Type B pancreatic cell (in vitro differentiated cells): ENCODE data around the gene TM7SF3. TPM values are rescaled to one million over a fixed set of nuclear protein-coding genes. Genes with fewer than 3 reads are reported as not detected.

Experiments used
- DNase-seq: peaks from one replicate; pipeline ENCODE4 v3.0.0; 2021; ENCODE audit warnings: mixed read lengths; ENCODE audit not compliant: unreplicated experiment; ENCODE audit errors: extremely low spot score
- H3K27ac Mint-ChIP-seq: 2 replicates; pipeline ENCODE4 v1.8.0; 2021; ENCODE audit warnings: mild to moderate bottlenecking, mixed read lengths
- H3K27me3 Mint-ChIP-seq: 2 replicates; pipeline ENCODE4 v1.8.0; 2021; ENCODE audit warnings: mixed read lengths
- H3K36me3 Mint-ChIP-seq: 2 replicates; pipeline ENCODE4 v1.8.0; 2021; ENCODE audit warnings: mixed read lengths
- H3K4me1 Mint-ChIP-seq: one replicate; pipeline ENCODE4 v1.8.0; 2021; ENCODE audit warnings: mixed read lengths; ENCODE audit not compliant: unreplicated experiment
- H3K4me3 Mint-ChIP-seq: 2 replicates; pipeline ENCODE4 v1.8.0; 2021; ENCODE audit warnings: mild to moderate bottlenecking, mixed read lengths
- H3K9me3 Mint-ChIP-seq: 2 replicates; pipeline ENCODE4 v1.8.0; 2021; ENCODE audit warnings: mixed read lengths
- total RNA-seq: library from RNA; stranded (reverse); gene quantifications from 2 replicates; pipeline ENCODE4 v1.2.1, GENCODE V29; 2021; ENCODE audit warnings: low replicate concordance
- TF ChIP-seq, protein P1 (sequence below): fragments of 200-600 bp; sonication (generic); conservative IDR thresholded peaks from 2 replicates; pipeline ENCODE4 v1.5.0; 2021; ENCODE audit warnings: antibody characterized with exemption, mild to moderate bottlenecking

TM7SF3 gene
- total RNA-seq, 1 donor from 2014 or later: 49.6 TPM

DNA sequence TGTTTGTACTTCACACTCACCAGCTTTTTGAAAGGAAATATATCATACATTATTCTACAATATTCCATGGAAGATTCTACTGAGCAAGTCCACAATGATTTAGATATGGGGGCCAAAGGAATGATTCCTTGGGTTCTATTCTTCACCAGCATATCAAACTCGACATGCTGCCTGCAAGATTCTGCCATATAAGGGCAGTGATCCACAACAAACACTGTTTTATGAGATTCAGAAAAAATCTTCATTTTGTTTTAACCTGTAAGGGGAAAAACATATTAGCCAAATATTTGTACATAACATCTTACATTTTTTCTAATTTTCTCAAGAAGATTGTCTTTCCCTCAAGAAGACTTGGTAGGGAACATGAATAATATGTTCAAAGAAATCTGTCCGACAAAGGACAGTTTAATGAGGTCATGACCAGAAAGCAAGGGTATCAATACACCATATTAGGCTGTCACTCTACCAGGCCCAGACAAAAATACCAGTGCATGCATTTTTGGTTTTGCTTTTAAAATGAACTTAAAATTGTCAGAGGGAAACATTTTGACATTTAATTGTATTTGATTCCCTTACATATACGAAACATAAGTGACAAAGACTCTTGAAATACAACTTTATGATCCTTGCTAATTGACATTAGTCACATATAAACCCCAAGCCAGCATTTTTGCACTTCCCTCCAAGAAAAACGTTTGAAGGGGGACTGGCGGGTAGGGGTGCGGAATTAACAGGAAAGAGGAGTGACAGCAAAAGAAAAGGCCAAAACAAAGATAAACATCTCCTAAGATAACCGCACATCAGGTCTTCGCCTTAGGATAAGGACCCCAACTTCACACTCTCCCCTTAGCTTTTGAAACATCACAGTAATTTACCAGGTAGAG lies 77.4 kb downstream of the TM7SF3 start:
- H3K27ac Mint-ChIP-seq: peak overlapping the region; percentile 99
- H3K4me3 Mint-ChIP-seq: peak overlapping the region; percentile 98
- no peaks in the 10 kb centered on the region for H3K27me3 Mint-ChIP-seq
- no peak for DNase-seq
- TF ChIP-seq, protein P1, sequence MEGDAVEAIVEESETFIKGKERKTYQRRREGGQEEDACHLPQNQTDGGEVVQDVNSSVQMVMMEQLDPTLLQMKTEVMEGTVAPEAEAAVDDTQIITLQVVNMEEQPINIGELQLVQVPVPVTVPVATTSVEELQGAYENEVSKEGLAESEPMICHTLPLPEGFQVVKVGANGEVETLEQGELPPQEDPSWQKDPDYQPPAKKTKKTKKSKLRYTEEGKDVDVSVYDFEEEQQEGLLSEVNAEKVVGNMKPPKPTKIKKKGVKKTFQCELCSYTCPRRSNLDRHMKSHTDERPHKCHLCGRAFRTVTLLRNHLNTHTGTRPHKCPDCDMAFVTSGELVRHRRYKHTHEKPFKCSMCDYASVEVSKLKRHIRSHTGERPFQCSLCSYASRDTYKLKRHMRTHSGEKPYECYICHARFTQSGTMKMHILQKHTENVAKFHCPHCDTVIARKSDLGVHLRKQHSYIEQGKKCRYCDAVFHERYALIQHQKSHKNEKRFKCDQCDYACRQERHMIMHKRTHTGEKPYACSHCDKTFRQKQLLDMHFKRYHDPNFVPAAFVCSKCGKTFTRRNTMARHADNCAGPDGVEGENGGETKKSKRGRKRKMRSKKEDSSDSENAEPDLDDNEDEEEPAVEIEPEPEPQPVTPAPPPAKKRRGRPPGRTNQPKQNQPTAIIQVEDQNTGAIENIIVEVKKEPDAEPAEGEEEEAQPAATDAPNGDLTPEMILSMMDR: no peak
- H3K9me3 Mint-ChIP-seq: no peaks in the 10 kb centered on the region
- H3K36me3 Mint-ChIP-seq: peaks cover 30% of the 10 kb centered on the region
- peaks cover 8% of the 10 kb centered on the region for H3K4me1 Mint-ChIP-seq

DNA sequence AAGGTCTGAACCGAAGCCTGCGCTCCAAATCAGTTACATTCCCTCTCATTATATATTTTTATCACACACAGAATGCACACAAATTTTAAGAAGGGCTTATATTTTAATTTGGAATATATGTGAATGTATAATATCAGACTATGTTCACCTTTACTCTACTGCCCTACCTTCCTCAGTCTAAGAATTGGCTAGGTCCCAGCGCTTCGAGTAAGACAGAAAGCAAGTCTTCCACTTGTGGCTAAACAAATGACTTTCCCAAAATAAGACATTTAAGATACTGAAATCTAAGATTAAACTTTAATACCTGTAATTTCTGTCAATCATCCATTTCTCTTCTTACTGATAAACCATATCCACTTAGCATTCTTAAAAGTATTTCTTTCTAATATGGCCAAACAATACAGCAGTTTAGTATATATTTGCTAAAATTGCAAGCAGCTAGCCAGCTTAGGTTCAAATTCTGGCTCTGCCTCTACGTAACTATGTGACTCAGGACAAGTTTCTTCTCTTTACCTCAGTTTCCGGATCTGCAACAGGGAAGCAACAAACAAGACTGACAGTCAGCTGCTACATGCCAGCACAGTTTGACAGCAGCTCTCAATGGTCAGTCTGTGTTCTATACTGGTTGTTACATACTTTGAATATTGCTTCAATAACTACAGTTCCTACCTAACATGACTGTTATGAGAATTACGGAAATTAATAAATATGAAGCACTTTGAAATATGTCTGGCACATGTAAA lies 78.4 kb downstream of the TM7SF3 start:
- Mint-ChIP-seq H3K4me3 (peak overlapping the region; percentile 98), H3K27ac (no peak overlapping the region), H3K36me3 (peaks cover 27% of the 10 kb centered on the region), H3K27me3 (no peaks in the 10 kb centered on the region), H3K4me1 (peaks cover 3% of the 10 kb centered on the region), H3K9me3 (no peaks in the 10 kb centered on the region)
- TF ChIP-seq, protein P1: no peak
- no peak for DNase-seq

DNA sequence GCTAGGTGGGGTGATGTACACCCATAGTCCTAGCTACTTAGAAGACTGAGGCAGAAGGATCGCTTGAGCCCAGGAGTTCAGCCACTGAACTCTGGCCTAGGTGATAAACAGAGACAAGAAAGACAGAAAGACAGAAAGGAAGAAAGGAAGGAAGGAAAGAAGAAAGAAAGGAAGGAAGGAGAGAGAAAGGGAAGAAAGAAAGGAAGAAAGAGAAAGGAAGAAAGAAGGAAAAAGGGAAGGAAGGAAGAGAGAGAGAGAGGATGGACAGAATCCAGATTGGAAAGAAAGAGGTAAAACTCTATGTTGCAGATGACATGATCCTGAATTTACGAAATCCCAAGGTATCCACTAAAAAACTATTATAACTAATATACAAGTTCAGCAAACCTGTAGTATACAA lies 84.6 kb downstream of the TM7SF3 start:
- Mint-ChIP-seq H3K4me3 (no peak overlapping the region), H3K9me3 (no peaks in the 10 kb centered on the region), H3K27me3 (no peaks in the 10 kb centered on the region), H3K4me1 (no peaks in the 10 kb centered on the region), H3K27ac (no peak overlapping the region), H3K36me3 (peaks cover 43% of the 10 kb centered on the region)
- TF ChIP-seq, protein P1: no peak
- DNase-seq: no peak

DNA sequence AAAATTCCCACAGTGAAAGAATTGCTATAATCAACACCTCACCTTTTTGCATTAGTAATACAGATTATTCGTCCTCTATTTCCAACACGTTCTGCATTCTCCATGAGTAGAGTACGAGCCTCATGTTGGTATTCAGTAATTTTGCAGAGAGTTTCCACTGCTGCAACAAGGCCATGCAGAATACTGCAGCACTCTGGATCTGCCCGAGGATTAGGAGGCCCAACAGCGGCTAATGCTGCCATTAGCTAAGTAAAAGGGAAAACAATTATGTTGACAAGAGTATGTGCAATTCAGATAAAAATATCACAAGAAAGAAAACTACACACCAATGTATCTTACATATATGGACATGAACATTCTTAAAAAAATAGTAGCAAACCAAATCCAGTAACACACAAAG lies 85.5 kb downstream of the TM7SF3 start:
- H3K36me3 Mint-ChIP-seq: peaks cover 39% of the 10 kb centered on the region
- no peak overlapping the region for H3K27ac Mint-ChIP-seq
- no peak for DNase-seq
- no peak overlapping the region for H3K4me3 Mint-ChIP-seq
- TF ChIP-seq, protein P1: no peak
- no peaks in the 10 kb centered on the region for H3K9me3 Mint-ChIP-seq
- H3K4me1 Mint-ChIP-seq: no peaks in the 10 kb centered on the region
- H3K27me3 Mint-ChIP-seq: no peaks in the 10 kb centered on the region

Other genes starting within 250 kb of the TM7SF3 start
- 33.7 and 80.6 TPM in 2 replicates for gene ITPR2, start 181.2 kb downstream of the TM7SF3 start, total RNA-seq
- gene INTS13, start 76.4 kb downstream of the TM7SF3 start, total RNA-seq: 30.3 and 34.1 TPM in 2 replicates
- 46.9 and 64.5 TPM in 2 replicates for gene FGFR1OP2, start 75.9 kb downstream of the TM7SF3 start, total RNA-seq
- gene MED21, start 8.2 kb upstream of the TM7SF3 start, total RNA-seq: 48.2 and 102 TPM in 2 replicates
- gene C12orf71, start 68.2 kb upstream of the TM7SF3 start, total RNA-seq: not detected in 2 replicates
- 43.1 and 75.9 TPM in 2 replicates for gene STK38L, start 229.9 kb upstream of the TM7SF3 start, total RNA-seq